Cardiac muscle cell (in vitro differentiated cells and primary cell): ENCODE results near the gene KRTAP1-5. TPM values are rescaled to one million over a fixed set of nuclear protein-coding genes. Genes with fewer than 3 reads are reported as not detected.

Experiments used
- DNase-seq, 2 donors: peaks; one replicate each; pipeline versions ENCODE4 v3.0.0 to v3.0.0-alpha.2; 2010 to 2017; ENCODE audit warnings: low read depth in 1 of 2, low spot score in 1 of 2
- H3K27ac ChIP-seq: fragments of 200-600 bp; sonication (generic); 2 replicates; pipeline ENCODE4 v1.5.1; 2016
- H3K27me3 ChIP-seq: fragments of 200-600 bp; sonication (generic); 2 replicates; pipeline ENCODE4 v1.6.0; 2016; ENCODE audit warnings: control low read depth
- H3K36me3 ChIP-seq: fragments of 200-600 bp; sonication (generic); 2 replicates; pipeline ENCODE4 v1.5.1; 2016; ENCODE audit warnings: control low read depth
- H3K4me1 ChIP-seq: fragments of 200-600 bp; sonication (generic); 2 replicates; pipeline ENCODE4 v1.8.1; 2017; ENCODE audit warnings: low read depth, mild to moderate bottlenecking, mixed run types
- H3K4me3 ChIP-seq: fragments of 200-600 bp; sonication (generic); 2 replicates; pipeline ENCODE4 v1.5.1; 2016; ENCODE audit warnings: mild to moderate bottlenecking
- H3K9me3 ChIP-seq: fragments of 200-600 bp; sonication (generic); 2 replicates; pipeline ENCODE4 v1.5.1; 2017; ENCODE audit warnings: low read depth, mild to moderate bottlenecking, control low read depth
- polyA plus RNA-seq: library from polyadenylated mRNA; unstranded; fragments of >200 nt; fragmentation: Nextera tagmentation; extraction: Ambion mirVana; gene quantifications from 2 replicates; pipeline ENCODE4 v1.2.1, GENCODE V29; 2016
- total RNA-seq: library from RNA; depleted of rRNA; stranded (reverse); fragments of >200 nt; gene quantifications from 2 replicates; pipeline ENCODE4 v1.2.3, GENCODE V29; 2016
- TF ChIP-seq, protein P1 (sequence below): IDR thresholded peaks from 2 replicates; pipeline ENCODE4 v1.5.1; 2012; ENCODE audit warnings: low read depth, mild to moderate bottlenecking, low read length

The KRTAP1-5 gene
- total and polyA plus RNA-seq, 2 experiments from 2014 or later: not detected

DNA sequence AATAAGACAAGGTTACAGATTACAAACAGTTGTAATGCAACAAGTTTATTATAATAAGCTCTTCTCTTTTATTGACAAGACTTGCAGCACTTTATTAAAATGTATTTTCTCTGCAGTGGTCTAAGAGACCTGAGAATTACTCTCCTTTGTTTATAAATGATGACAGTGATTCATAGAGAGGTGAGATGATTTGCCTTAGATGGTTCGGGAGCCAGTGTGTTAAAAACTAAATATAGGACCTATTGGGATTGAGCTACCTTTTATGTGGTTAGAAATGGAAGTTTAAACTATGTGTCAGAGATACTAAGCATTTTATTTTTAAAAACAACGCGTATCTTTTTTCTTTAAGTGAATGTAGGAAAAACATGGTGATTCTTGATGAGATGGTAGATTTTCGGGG lies 30.2 kb downstream of the KRTAP1-5 start:
- H3K27me3 ChIP-seq: no peaks in the 10 kb centered on the region
- H3K27ac ChIP-seq: no peak overlapping the region
- H3K9me3 ChIP-seq: no peaks in the 10 kb centered on the region
- peaks cover 5% of the 10 kb centered on the region for H3K4me1 ChIP-seq
- TF ChIP-seq, protein P1, sequence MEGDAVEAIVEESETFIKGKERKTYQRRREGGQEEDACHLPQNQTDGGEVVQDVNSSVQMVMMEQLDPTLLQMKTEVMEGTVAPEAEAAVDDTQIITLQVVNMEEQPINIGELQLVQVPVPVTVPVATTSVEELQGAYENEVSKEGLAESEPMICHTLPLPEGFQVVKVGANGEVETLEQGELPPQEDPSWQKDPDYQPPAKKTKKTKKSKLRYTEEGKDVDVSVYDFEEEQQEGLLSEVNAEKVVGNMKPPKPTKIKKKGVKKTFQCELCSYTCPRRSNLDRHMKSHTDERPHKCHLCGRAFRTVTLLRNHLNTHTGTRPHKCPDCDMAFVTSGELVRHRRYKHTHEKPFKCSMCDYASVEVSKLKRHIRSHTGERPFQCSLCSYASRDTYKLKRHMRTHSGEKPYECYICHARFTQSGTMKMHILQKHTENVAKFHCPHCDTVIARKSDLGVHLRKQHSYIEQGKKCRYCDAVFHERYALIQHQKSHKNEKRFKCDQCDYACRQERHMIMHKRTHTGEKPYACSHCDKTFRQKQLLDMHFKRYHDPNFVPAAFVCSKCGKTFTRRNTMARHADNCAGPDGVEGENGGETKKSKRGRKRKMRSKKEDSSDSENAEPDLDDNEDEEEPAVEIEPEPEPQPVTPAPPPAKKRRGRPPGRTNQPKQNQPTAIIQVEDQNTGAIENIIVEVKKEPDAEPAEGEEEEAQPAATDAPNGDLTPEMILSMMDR: no peak
- no peak for DNase-seq
- no peak overlapping the region for H3K4me3 ChIP-seq
- H3K36me3 ChIP-seq: no peaks in the 10 kb centered on the region

DNA sequence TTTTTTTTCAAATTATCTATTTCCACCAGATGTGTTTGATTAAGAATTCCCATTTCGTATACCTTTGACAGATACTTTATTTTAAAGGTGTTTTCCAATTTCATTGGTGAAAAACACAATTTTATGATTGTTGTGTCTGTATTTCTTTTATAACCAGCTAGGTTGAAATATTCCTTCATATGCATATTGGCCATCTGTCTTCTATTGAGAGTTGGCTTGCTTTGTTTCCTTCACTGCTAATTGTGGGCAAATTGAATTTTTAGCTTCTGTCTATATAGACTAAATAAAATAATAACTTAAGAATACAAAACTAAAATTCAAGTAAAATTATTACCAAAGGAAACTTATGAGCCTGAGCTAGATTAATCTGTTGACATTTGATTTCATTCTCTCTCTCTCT lies 31.9 kb downstream of the KRTAP1-5 start:
- H3K4me1 ChIP-seq: peaks cover 5% of the 10 kb centered on the region
- no peaks in the 10 kb centered on the region for H3K36me3 ChIP-seq
- no peaks in the 10 kb centered on the region for H3K27me3 ChIP-seq
- no peak overlapping the region for H3K4me3 ChIP-seq
- TF ChIP-seq, protein P1: no peak
- no peak for DNase-seq
- no peak overlapping the region for H3K27ac ChIP-seq
- H3K9me3 ChIP-seq: no peaks in the 10 kb centered on the region

DNA sequence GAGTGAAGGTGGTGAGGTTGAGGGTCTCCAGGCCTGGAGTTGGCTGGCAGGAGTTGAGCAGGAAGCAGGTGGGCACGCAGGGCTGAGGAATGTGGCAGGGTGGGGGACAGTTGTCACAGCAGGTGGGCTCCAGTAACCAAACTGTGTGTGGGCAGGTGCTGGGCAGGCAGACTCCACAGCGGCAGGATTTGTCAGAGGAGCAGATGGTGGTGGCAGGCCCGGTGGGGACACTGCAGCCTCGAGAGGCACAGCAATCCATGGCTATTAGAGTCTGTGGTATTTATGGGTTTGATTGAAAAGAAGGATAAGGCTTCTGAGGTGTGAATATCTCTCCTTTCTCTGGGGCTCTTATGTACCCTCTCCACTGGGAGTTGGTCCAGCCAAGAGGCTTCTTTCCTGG lies 33.2 kb downstream of the KRTAP1-5 start, which contains the start of gene KRTAP3-3:
TSS of gene KRTAP3-3 (minus strand) at position 326 of the 400 bp plus-strand sequence. CDS start at position 259, 67 bp downstream.
- H3K4me1 ChIP-seq: peaks cover 5% of the 10 kb centered on the region
- H3K27me3 ChIP-seq: no peaks in the 10 kb centered on the region
- H3K27ac ChIP-seq: no peak within 1 kb of the TSS
- no peak within 1 kb of the TSS for H3K4me3 ChIP-seq
- TF ChIP-seq, protein P1: no peak
- H3K36me3 ChIP-seq: no peaks in the 10 kb centered on the region
- no peaks in the 10 kb centered on the region for H3K9me3 ChIP-seq
- no peak for DNase-seq

DNA sequence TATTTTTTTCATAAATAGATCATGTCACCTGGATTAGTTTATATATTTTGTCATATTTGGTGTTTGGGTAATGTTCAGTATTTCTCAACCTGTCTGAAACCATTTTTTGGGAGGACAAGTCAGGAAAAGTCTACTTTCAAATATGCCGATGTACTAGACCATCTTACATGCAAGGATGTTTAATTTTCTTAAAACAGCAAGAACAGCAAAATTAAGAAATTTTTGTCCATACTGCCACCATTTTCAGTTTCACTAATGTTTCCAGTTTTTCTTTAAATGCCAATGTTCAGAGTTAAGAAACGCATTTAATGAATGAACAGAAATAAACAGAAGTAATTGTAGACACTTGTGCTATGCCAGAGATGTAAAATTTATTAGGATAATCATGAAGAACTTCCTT lies 33.9 kb downstream of the KRTAP1-5 start:
- no peaks in the 10 kb centered on the region for H3K27me3 ChIP-seq
- H3K9me3 ChIP-seq: no peaks in the 10 kb centered on the region
- no peaks in the 10 kb centered on the region for H3K36me3 ChIP-seq
- no peak overlapping the region for H3K4me3 ChIP-seq
- TF ChIP-seq, protein P1: no peak
- no peak for DNase-seq
- H3K27ac ChIP-seq: no peak overlapping the region
- H3K4me1 ChIP-seq: peaks cover 5% of the 10 kb centered on the region

DNA sequence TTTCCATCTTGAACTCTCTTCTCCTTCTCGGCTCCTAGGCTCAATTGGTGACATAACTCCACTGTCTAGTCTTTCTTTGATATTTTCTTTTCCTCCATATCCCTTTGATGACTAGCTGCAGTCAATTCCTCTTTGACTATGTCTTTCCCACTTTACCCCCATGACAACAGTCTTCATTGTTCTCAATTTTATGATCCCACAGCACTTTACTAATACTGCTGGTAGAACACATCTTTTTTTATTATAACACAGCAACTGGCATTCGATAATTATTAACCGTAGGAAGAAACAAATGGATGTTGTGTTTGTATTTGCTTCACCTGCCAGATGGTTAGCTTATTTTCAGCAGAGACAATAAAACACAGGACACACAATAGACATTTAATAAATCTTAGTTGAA lies 34.3 kb downstream of the KRTAP1-5 start:
- Histone ChIP-seq H3K9me3 (no peaks in the 10 kb centered on the region), H3K4me3 (no peak overlapping the region), H3K36me3 (no peaks in the 10 kb centered on the region), H3K27ac (no peak overlapping the region), H3K4me1 (peaks cover 5% of the 10 kb centered on the region), H3K27me3 (no peaks in the 10 kb centered on the region)
- DNase-seq: no peak
- TF ChIP-seq, protein P1: no peak

DNA sequence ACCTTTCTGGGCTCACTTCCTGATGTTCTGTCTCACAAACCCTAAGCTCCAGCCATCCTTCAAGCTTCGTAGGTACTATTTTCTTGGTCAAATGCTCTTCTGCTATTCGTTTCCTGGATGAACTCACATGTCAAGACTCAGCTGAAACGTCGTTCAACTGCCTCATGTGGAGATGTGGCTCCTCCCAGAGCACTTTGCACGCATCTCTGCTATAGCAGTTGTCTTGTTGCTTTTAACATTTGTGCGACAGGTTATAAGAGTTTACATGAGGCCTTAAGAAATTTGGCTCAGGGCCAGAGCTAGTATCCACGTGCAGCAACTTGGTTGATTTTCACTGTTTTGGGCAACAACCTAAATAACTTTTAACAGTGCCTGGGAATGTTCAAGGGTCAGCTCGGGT lies 40.1 kb downstream of the KRTAP1-5 start:
- TF ChIP-seq, protein P1: no peak

More for the DNA sequence above, 40.1 kb downstream of the KRTAP1-5 start:
- Histone ChIP-seq H3K4me1 (peaks cover 6% of the 10 kb centered on the region), H3K27me3 (peaks cover 4% of the 10 kb centered on the region), H3K4me3 (no peak overlapping the region), H3K36me3 (no peaks in the 10 kb centered on the region), H3K9me3 (no peaks in the 10 kb centered on the region), H3K27ac (no peak overlapping the region)
- DNase-seq: no peak
